Fibroblast of villous mesenchyme (primary cell): ENCODE measurements around the gene ZER1. TPM values are rescaled to one million over a fixed set of nuclear protein-coding genes. Genes with fewer than 3 reads are reported as not detected.

ENCODE experiments used
- DNase-seq: peaks from one replicate; pipeline ENCODE4 v3.0.0-alpha.2; 2010; ENCODE audit warnings: low read depth
- H3K4me3 ChIP-seq: 2 replicates; pipeline ENCODE4 v1.5.1; 2011; ENCODE audit warnings: low read depth, mild to moderate bottlenecking, low read length
- total RNA-seq: library from RNA; depleted of rRNA; stranded (reverse); fragments of >200 nt; gene quantifications from 2 replicates; pipeline ENCODE4 v1.2.3, GENCODE V29; 2012
- TF ChIP-seq, protein P1 (sequence below): IDR thresholded peaks from 2 replicates; pipeline ENCODE4 v1.5.1; 2012; ENCODE audit warnings: low read depth, mild to moderate bottlenecking, low read length; ENCODE audit not compliant: insufficient read depth

The ZER1 gene
- total RNA-seq, 1 donor = 17.3 TPM

GRCh38 chr9:128722380-128723351, 49.1 kb downstream of the ZER1 start:
- DNase-seq = no peak
- no peak overlapping the region for H3K4me3 ChIP-seq
- TF ChIP-seq, protein P1, sequence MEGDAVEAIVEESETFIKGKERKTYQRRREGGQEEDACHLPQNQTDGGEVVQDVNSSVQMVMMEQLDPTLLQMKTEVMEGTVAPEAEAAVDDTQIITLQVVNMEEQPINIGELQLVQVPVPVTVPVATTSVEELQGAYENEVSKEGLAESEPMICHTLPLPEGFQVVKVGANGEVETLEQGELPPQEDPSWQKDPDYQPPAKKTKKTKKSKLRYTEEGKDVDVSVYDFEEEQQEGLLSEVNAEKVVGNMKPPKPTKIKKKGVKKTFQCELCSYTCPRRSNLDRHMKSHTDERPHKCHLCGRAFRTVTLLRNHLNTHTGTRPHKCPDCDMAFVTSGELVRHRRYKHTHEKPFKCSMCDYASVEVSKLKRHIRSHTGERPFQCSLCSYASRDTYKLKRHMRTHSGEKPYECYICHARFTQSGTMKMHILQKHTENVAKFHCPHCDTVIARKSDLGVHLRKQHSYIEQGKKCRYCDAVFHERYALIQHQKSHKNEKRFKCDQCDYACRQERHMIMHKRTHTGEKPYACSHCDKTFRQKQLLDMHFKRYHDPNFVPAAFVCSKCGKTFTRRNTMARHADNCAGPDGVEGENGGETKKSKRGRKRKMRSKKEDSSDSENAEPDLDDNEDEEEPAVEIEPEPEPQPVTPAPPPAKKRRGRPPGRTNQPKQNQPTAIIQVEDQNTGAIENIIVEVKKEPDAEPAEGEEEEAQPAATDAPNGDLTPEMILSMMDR = no peak

DNA sequence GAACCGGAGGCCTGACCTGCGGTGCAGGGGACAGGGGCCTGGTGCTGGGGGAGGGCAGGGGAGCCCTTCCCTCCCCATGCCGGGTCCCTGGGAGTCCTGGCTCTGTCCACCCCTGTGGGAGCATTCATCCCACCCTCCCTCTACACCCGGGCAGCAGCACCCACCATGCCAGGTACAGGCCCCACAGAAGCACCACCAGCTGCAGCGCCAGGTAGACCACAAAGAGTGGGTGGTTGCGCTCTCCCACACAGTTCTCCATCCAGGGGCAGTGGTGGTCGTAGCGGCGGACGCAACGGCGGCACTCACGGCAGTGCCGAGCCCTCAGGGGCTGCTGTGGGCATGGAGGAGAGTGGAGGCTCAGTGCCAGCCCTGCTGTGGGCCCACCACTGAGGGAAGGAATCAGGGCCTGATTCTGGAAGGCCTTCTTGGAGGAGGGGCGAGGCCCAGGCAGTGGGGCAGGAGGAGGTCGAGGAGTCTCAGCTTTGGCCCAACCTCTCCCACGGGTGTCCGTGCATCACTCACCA, 50.2 kb downstream of the ZER1 start:
- H3K4me3 ChIP-seq = no peak overlapping the region
- TF ChIP-seq, protein P1 = no peak
- DNase-seq = no peak

DNA sequence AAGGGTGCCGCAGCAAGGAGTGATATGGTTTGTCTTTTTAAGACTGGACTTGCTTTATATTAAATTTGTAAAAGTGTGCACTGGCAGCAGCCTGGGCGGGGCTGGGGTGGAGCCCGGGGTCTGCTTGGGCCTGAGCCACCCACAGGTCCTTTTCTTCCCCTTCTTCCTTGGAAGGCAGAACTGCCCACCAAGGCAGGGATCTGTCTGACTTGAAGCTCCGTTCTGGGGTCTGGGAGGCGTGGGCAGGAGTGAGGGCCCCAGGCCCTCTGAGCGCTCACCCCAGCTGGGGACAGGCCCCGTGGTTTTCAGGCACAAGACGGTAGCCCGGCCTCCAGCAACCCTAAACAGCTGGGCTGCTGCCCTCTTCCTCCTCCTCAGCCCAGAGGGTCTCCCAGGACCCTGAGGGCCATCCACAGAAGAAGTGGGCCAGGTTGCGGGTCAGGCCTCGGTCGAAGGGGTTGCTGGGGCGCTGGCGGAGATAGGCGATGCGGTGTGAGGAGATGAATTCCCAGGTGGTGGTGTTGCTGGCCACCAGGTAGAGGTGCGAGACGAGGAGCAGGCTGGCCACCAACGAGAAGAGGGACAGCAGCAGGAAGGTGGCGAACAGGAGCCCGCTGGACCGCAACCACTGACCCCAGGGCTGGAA, 50.8 kb downstream of the ZER1 start:
- no peak overlapping the region for H3K4me3 ChIP-seq
- DNase-seq = no peak
- TF ChIP-seq, protein P1 = no peak

GRCh38 chr9:128719919-128720605, 51.7 kb downstream of the ZER1 start:
- no peak for DNase-seq
- TF ChIP-seq, protein P1 = no peak
- H3K4me3 ChIP-seq = no peak overlapping the region

- H3K4me3 ChIP-seq = no peak overlapping the region
- TF ChIP-seq, protein P1 = no peak
- DNase-seq = no peak
These were observed 53.3 kb downstream of the ZER1 start for GRCh38 chr9:128718475-128718874.

DNA sequence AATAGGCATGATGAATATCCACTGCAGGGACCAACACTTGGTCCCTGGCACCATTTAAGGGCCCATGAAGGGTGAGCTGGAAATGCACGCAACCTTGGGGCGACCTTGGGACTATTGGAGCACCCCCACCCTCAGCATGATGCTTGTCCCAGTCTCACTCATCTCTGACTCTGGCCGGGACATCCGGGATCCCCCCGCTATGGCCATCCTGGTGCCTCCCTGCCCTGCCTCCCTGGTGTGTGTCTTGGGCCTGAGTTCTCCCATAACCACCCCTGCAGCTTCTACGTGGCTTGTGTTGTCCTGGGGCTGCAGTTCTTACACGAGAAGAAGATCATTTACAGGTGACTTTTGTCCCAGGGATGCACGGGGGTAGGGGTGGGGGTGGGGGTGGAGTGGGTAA, 53.7 kb downstream of the ZER1 start:
- no peak for DNase-seq
- no peak overlapping the region for H3K4me3 ChIP-seq
- TF ChIP-seq, protein P1 = no peak
